Uterus (tissue), 4 donors: ENCODE results near the gene NOP14. TPM values are rescaled to one million over a fixed set of nuclear protein-coding genes. Genes with fewer than 3 reads are reported as not detected.
"Not testable (repeated sequence)": the region's sequence is repeated elsewhere in the genome, so short reads cannot be mapped to it uniquely, and the experiment has no call there.

Experiments used
- DNase-seq, 2 donors: peaks; one replicate each; pipeline ENCODE4 v3.0.0-alpha.2; 2019 to 2020
- H3K27ac ChIP-seq, 2 donors: fragments of 200-600 bp; sonication (generic); 1 replicate in 1 of 2; 2 replicates in 1 of 2; pipeline ENCODE4 v1.5.1; 2016 to 2018
- H3K27me3 ChIP-seq, 2 donors: fragments of 200-600 bp; sonication (generic); one replicate each; pipeline ENCODE4 v1.5.1; 2018 to 2019; ENCODE audit warnings: control low read depth in 1 of 2
- H3K36me3 ChIP-seq, 2 donors: fragments of 200-600 bp; sonication (generic); one replicate each; pipeline ENCODE4 v1.5.1; 2019; ENCODE audit warnings: control low read depth in 1 of 2
- H3K4me1 ChIP-seq, 2 donors: fragments of 200-600 bp; sonication (generic); one replicate each; pipeline ENCODE4 v1.5.1; 2018 to 2019; ENCODE audit warnings: control low read depth in 1 of 2
- H3K4me3 ChIP-seq, 2 donors: fragments of 200-600 bp; sonication (generic); 1 replicate in 1 of 2; 2 replicates in 1 of 2; pipeline ENCODE4 v1.5.1; 2018 to 2019; ENCODE audit warnings: mild to moderate bottlenecking in 1 of 2
- H3K9me3 ChIP-seq, 2 donors: fragments of 200-600 bp; sonication (generic); one replicate each; pipeline ENCODE4 v1.5.1; 2019; ENCODE audit warnings: control low read depth in 1 of 2
- CTCF ChIP-seq, 4 experiments: fragments of 200-600 bp in 2 of 4; fragments of 450-650 bp in 2 of 4; sonication (generic) in 2 of 4; IDR thresholded peaks; one replicate each; pipeline ENCODE4 v1.5.1; 2016 to 2019; ENCODE audit warnings: antibody characterized with exemption in 4 of 4, mild to moderate bottlenecking in 2 of 4, moderate library complexity in 1 of 4
- POLR2A ChIP-seq, 2 donors: fragments of 450-650 bp; IDR thresholded peaks; one replicate each; pipeline ENCODE4 v1.6.1; 2016; ENCODE audit warnings: antibody characterized with exemption in 2 of 2, mild to moderate bottlenecking in 1 of 2, moderate library complexity in 1 of 2
- intact Hi-C: fragments of 100-400 bp; cut with DNase I; formaldehyde crosslinking; loops from one replicate; pipeline ENCODE4 v1.15.1; 2023; ENCODE audit warnings: low total_unique reads
- total RNA-seq, 4 donors: library from RNA; depleted of rRNA in 3 of 4; stranded (reverse); fragments of >200 nt in 3 of 4; gene quantifications; one replicate each; pipeline versions ENCODE4 v1.1.0 to v1.2.4, GENCODE V29; 2014 to 2023
- donor health status: DM: yes; HTN: yes; CAD: no.

Gene NOP14
- total RNA-seq, 4 donors from 2014 or later: 2.0 to 22.5 (median 13.0) TPM

GRCh38 chr4:2916696-2917095 is 46.5 kb downstream of the NOP14 start:
- DNase-seq, intact Hi-C loops, H3K9me3 ChIP-seq, H3K27me3 ChIP-seq, H3K4me1 ChIP-seq, H3K27ac ChIP-seq, H3K36me3 ChIP-seq, H3K4me3 ChIP-seq: not testable (repeated sequence)

GRCh38 chr4:2915789-2916188 is 47.4 kb downstream of the NOP14 start:
- Histone ChIP-seq H3K27ac (no peak overlapping the region), H3K9me3 (no peaks in the 10 kb centered on the region), H3K4me3 (no peak overlapping the region), H3K4me1 (no peaks in the 10 kb centered on the region), H3K36me3 (no peaks in the 10 kb centered on the region), H3K27me3 (no peaks in the 10 kb centered on the region)
- no peak for DNase-seq
- intact Hi-C loops: no loop called here
- TF ChIP-seq POLR2A (IDR thresholded peaks at IDR 0.05) (no peak), CTCF (IDR thresholded peaks at IDR 0.05) (no peak)

DNA sequence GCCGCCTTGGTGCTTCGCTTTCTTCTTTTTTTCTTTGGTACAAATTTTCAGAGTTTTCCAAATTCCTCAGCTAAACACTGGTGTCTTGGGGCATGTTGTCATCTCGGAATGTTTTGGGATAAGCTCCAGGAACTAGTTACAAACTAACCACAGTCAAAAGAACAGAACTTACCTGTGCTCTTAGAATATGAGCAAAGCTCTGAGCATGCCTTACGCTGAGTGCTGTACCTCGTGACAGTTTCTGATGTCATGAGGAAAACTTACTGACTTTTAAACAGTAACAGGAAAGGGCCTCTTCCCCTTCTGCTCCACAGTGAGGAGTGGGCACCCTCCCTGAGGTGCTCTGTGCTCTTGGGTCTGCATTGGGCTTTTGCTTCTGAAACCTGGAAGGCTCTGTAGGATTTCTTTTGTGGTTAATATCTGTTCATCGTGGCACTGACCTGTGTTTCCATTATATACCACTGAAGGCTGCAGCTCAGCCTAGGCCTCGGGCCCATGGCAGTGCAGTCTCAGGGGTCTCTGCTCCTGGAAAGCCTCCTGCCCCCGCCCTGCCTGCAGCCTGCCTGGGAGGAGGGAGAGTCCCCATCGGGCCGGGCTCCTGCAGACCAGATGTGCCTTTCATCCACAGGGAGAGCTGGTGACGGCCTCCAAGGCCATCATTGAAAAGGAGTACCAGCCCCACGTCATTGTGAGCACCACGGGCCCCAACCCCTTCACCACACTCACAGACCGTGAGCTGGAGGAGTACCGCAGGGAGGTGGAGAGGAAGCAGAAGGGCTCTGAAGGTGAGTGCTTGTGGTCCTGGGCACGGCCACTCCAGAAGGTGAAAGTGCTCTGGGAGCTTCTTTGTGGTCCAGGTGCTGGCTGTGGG is 48.7 kb downstream of the NOP14 start:
- Histone ChIP-seq H3K27ac (no peak overlapping the region), H3K4me1 (no peaks in the 10 kb centered on the region), H3K4me3 (no peak overlapping the region), H3K27me3 (no peaks in the 10 kb centered on the region), H3K36me3 (no peaks in the 10 kb centered on the region), H3K9me3 (no peaks in the 10 kb centered on the region)
- intact Hi-C loops: no loop called here
- TF ChIP-seq POLR2A (IDR thresholded peaks at IDR 0.05) (no peak), CTCF (IDR thresholded peaks at IDR 0.05) (no peak)
- DNase-seq: no peak

GRCh38 chr4:2913168-2913567 is 50.0 kb downstream of the NOP14 start:
- H3K4me1 ChIP-seq: no peaks in the 10 kb centered on the region
- no peak for TF ChIP-seq POLR2A (IDR thresholded peaks at IDR 0.05)
- TF ChIP-seq CTCF (IDR thresholded peaks at IDR 0.05): no peak
- H3K27ac ChIP-seq: no peak overlapping the region
- intact Hi-C loops: no loop called here
- H3K36me3 ChIP-seq: no peaks in the 10 kb centered on the region
- no peaks in the 10 kb centered on the region for H3K27me3 ChIP-seq
- H3K4me3 ChIP-seq: no peak overlapping the region
- no peaks in the 10 kb centered on the region for H3K9me3 ChIP-seq
- no peak for DNase-seq

DNA sequence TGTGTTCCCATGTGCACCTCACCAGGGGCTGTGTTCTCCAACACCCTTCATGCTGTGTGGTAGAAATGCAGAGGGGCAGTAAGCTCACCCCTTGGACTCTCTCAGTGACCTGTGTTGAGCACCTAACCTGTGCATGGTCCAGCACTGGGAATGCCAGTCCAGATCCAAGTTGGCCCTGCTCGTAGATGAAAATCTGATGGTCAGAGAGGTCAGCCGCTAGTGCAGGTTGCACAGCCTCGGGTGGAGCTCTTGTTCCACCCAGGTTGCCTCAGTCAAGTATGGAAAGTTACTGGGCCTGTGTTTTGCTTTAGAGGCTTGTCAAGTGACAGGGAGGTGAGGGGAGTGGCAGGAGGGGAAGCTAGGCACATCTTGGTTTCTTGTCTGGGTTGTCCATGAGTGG is 51.3 kb downstream of the NOP14 start:
- DNase-seq: no peak
- H3K4me1 ChIP-seq: no peaks in the 10 kb centered on the region
- intact Hi-C loops: no loop called here
- H3K36me3 ChIP-seq: no peaks in the 10 kb centered on the region
- no peaks in the 10 kb centered on the region for H3K27me3 ChIP-seq
- no peak overlapping the region for H3K4me3 ChIP-seq
- no peak for TF ChIP-seq CTCF (IDR thresholded peaks at IDR 0.05)
- no peak for TF ChIP-seq POLR2A (IDR thresholded peaks at IDR 0.05)
- H3K9me3 ChIP-seq: no peaks in the 10 kb centered on the region
- no peak overlapping the region for H3K27ac ChIP-seq
